PC-9 (cell line): ENCODE results near the gene EYA2. TPM values are rescaled to one million over a fixed set of nuclear protein-coding genes. Genes with fewer than 3 reads are reported as not detected.
A peak's percentile ranks its signal among the peaks of the same experiment; 100 is the strongest.

Experiments used
- BruUV-seq: library from RNA; stranded (reverse); fragments of 400-500 nt; replicated peaks from 2 replicates; lab custom pipeline; 2021; lab: Mats Ljungman, UMichigan
- CTCF ChIA-PET: fragments of 300-600 bp; sonication (Branson Sonifier 250); formaldehyde crosslinking; loops from one replicate; lab custom pipeline; 2022; ENCODE audit warnings: antibody characterized with exemption; lab: Charles Lee
- POLR2A ChIA-PET: fragments of 300-600 bp; sonication (Branson Sonifier 250); formaldehyde crosslinking; loops from one replicate; lab custom pipeline; 2022; ENCODE audit warnings: antibody characterized with exemption; ENCODE audit not compliant: unreplicated experiment; lab: Charles Lee
- DNase-seq, 2 experiments: peaks; one replicate each; pipeline versions ENCODE4 v3.0.0 to v3.0.0-alpha.2; 2015 to 2022; ENCODE audit warnings: mixed read lengths in 1 of 2
- H2AFZ ChIP-seq: fragments of 200-600 bp; sonication (generic); 2 replicates; pipeline ENCODE4 v1.8.1; 2017; ENCODE audit warnings: antibody characterized with exemption
- H3F3A ChIP-seq: fragments of 200-600 bp; sonication (generic); 2 replicates; pipeline ENCODE4 v1.8.1; 2017; ENCODE audit warnings: antibody characterized with exemption, mild to moderate bottlenecking, low read depth; ENCODE audit not compliant: insufficient read depth
- H3K27ac ChIP-seq: fragments of 200-600 bp; sonication (generic); 2 replicates; pipeline ENCODE4 v1.6.1; 2016; ENCODE audit warnings: mixed run types
- H3K27me3 ChIP-seq: fragments of 200-600 bp; sonication (generic); 2 replicates; pipeline ENCODE4 v1.6.1; 2016; ENCODE audit warnings: low read depth, mixed run types; ENCODE audit not compliant: insufficient read depth
- H3K36me3 ChIP-seq: fragments of 200-600 bp; sonication (generic); 2 replicates; pipeline ENCODE4 v1.6.1; 2016; ENCODE audit warnings: low read depth, mixed run types
- H3K4me1 ChIP-seq: fragments of 200-600 bp; sonication (generic); replicated peaks from 2 replicates; pipeline ENCODE4 v1.6.1; 2016; ENCODE audit warnings: mixed run types; ENCODE audit not compliant: insufficient read depth
- H3K4me2 ChIP-seq: fragments of 200-600 bp; sonication (generic); 2 replicates; pipeline ENCODE4 v1.6.1; 2017; ENCODE audit warnings: mixed run types
- H3K4me3 ChIP-seq: fragments of 200-600 bp; sonication (generic); 2 replicates; pipeline ENCODE4 v1.6.1; 2016; ENCODE audit warnings: mixed run types
- H3K79me2 ChIP-seq: fragments of 200-600 bp; sonication (generic); 2 replicates; pipeline ENCODE4 v1.6.1; 2017; ENCODE audit warnings: low read depth, mixed run types
- H3K9me2 ChIP-seq: fragments of 200-600 bp; sonication (generic); 2 replicates; pipeline ENCODE4 v1.8.1; 2017; ENCODE audit warnings: mild to moderate bottlenecking; ENCODE audit not compliant: insufficient read depth
- H3K9me3 ChIP-seq: fragments of 200-600 bp; sonication (generic); 2 replicates; pipeline ENCODE4 v1.8.1; 2016; ENCODE audit warnings: low read depth; ENCODE audit not compliant: insufficient read depth
- H4K20me1 ChIP-seq: fragments of 200-600 bp; sonication (generic); 2 replicates; pipeline ENCODE4 v1.8.1; 2017; ENCODE audit not compliant: insufficient read depth
- CTCF ChIP-seq: fragments of 200-600 bp; sonication (generic); conservative IDR thresholded peaks from 2 replicates; pipeline ENCODE4 v1.6.1; 2017; ENCODE audit warnings: mixed run types, antibody characterized with exemption, mild to moderate bottlenecking, moderate library complexity
- EZH2 ChIP-seq: fragments of 200-600 bp; sonication (generic); IDR thresholded peaks from 2 replicates; pipeline ENCODE4 v1.8.0; 2017; ENCODE audit warnings: antibody characterized with exemption, low read depth
- intact Hi-C: fragments of 100-400 bp; cut with micrococcal nuclease; formaldehyde crosslinking; loops from one replicate; pipeline ENCODE4 v1.10.0; 2022; ENCODE audit not compliant: unreplicated experiment
- total RNA-seq: library from RNA; stranded (reverse); gene quantifications from 2 replicates; pipeline ENCODE4 v1.2.3, GENCODE V29; 2021

Gene EYA2
- total RNA-seq, 1 experiment from 2014 or later, result not detected

- BruUV-seq, result no TSS peak
- no peaks in the 10 kb centered on the region for H3K79me2 ChIP-seq
- H4K20me1 ChIP-seq, result no peaks in the 10 kb centered on the region
- H2AFZ ChIP-seq, result no peak overlapping the region
- ChIA-PET POLR2A (interaction anchor here (0.7 kb wide), 1 partner anchor 41 kb away, joined by 4 read pairs; no protein-coding TSS in a partner anchor), CTCF (no interaction called here)
- no peaks in the 10 kb centered on the region for H3K36me3 ChIP-seq
- H3K9me3 ChIP-seq, result peaks cover 6% of the 10 kb centered on the region; the same call in 1 of the 2 replicates
- H3K4me2 ChIP-seq, result no peak overlapping the region
- H3K4me3 ChIP-seq, result no peak overlapping the region
- peaks cover 40% of the 10 kb centered on the region for H3K27me3 ChIP-seq
- intact Hi-C loops, result no loop called here
- no peak overlapping the region for H3K27ac ChIP-seq
- no peaks in the 10 kb centered on the region for H3K9me2 ChIP-seq
- TF ChIP-seq EZH2 (no peak), CTCF (no peak)
- DNase-seq, result no peak
- H3K4me1 ChIP-seq, result no peaks in the 10 kb centered on the region
- H3F3A ChIP-seq, result no peaks in the 10 kb centered on the region
Measured at GRCh38 chr20:47024461-47024937, 129.9 kb downstream of the EYA2 start.

- H3K9me3 ChIP-seq, result peaks cover 6% of the 10 kb centered on the region; the same call in 1 of the 2 replicates
- H3K4me1 ChIP-seq, result no peaks in the 10 kb centered on the region
- POLR2A ChIA-PET, result no interaction called here
- peak in 1 of 2 experiments; percentile 71 for DNase-seq
- H3K9me2 ChIP-seq, result no peaks in the 10 kb centered on the region
- no peak overlapping the region for H3K27ac ChIP-seq
- intact Hi-C loops, result no loop called here
- H4K20me1 ChIP-seq, result no peaks in the 10 kb centered on the region
- H3K4me2 ChIP-seq, result no peak overlapping the region
- no peaks in the 10 kb centered on the region for H3K79me2 ChIP-seq
- no peak overlapping the region for H3K4me3 ChIP-seq
- no peak overlapping the region for H2AFZ ChIP-seq
- no TSS peak for BruUV-seq
- no peaks in the 10 kb centered on the region for H3F3A ChIP-seq
- CTCF ChIA-PET, result no interaction called here
- no peaks in the 10 kb centered on the region for H3K36me3 ChIP-seq
- peaks cover 32% of the 10 kb centered on the region for H3K27me3 ChIP-seq
- TF ChIP-seq EZH2 (no peak), CTCF (no peak)
Measured at GRCh38 chr20:47027042-47027441, 132.4 kb downstream of the EYA2 start.

GRCh38 chr20:47027456-47027855 is 132.8 kb downstream of the EYA2 start:
- ChIA-PET CTCF (no interaction called here), POLR2A (no interaction called here)
- DNase-seq, result no peak
- Histone ChIP-seq H3K9me2 (no peaks in the 10 kb centered on the region), H3K4me1 (no peaks in the 10 kb centered on the region), H3K27ac (no peak overlapping the region), H3K9me3 (peaks cover 6% of the 10 kb centered on the region; the same call in 1 of the 2 replicates), H3K27me3 (peaks cover 27% of the 10 kb centered on the region), H3K4me2 (no peak overlapping the region), H4K20me1 (no peaks in the 10 kb centered on the region), H3K79me2 (no peaks in the 10 kb centered on the region), H3K36me3 (no peaks in the 10 kb centered on the region), H3K4me3 (no peak overlapping the region), H2AFZ (no peak overlapping the region), H3F3A (no peaks in the 10 kb centered on the region)
- intact Hi-C loops, result no loop called here
- BruUV-seq, result no TSS peak
- TF ChIP-seq EZH2, result no peak
- TF ChIP-seq CTCF, result no peak
